RPMI8226 (cell line): Measurements from ENCODE around the gene SFMBT2.

Experiments used
- DNase-seq: peaks from one replicate; pipeline ENCODE4 v3.0.0-alpha.2; 2015

SFMBT2 gene

DNA sequence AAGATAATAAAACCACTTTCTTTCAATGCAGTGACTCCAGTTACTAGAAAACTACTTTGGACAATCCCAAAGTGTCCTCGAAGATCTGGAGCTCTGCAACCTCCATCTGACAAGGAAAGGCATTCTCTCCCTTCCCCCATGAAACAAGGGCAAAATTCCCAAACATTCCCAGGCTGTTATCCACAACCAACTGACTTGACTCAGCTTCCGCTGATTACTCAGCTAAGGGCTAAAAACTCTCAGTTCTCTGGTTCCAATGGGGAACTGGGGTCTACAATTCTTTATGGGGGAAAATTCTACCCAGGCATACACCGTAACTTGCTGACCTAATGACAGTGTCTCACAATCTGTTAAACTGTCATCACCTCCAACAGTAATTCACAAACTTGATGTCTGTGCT, 48.4 kb downstream of the SFMBT2 start:
- no peak for DNase-seq

DNA sequence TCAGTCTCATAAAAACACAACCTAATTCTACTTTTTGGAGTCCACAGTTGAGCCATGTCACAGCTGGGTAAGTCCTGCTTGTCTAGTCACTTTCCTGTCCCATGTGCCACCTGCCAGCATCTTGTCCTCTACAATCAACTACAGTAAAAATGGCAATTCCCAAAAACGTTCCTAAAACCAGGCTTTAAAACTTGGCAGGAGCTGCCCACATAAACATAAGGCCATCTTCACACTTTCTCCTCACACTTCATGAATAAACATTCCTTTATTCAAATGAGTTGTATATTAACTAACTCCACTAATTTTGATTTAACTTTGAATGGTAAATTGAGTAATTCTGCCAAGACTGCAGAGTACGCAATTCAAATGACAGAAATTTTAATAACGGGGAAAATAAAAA, 49.5 kb downstream of the SFMBT2 start:
- DNase-seq, result no peak

DNA sequence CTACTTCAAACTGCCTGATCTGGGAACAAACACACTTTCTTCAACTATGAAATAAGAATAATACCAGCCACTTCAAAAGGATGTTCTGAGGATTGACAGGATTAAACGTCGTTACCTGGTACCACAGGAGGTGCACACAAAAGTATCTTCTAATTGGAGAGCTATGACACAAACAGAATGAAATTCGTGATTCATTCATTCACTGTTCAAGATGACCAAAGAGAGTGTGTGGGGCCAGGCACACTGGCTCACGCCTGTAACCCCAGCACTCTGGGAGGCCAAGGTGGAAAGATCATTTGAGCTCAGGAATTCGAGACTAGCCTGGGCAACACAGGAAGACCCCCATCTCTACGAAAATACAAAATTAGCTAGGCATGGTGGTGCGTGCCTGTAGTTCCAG, 50.9 kb downstream of the SFMBT2 start:
- no peak for DNase-seq

DNA sequence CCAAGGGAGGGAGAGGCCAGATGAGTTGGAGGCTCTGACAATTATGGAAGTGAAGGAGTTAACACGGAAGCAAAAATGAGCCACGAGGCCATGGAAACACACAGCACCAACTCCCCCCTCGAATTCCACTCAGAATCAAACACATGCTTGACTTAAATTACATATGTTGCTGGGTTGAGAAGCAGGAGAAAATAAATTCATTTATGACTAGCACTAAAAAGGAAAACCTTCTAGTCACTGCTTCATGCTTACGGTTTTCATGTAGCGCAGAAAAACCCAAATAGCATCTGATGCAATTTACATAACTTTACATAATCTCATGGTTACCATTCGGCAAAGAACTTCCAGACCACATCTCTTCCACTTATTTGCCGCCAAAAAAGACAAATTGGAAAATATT, 51.5 kb downstream of the SFMBT2 start:
- DNase-seq, result no peak

DNA sequence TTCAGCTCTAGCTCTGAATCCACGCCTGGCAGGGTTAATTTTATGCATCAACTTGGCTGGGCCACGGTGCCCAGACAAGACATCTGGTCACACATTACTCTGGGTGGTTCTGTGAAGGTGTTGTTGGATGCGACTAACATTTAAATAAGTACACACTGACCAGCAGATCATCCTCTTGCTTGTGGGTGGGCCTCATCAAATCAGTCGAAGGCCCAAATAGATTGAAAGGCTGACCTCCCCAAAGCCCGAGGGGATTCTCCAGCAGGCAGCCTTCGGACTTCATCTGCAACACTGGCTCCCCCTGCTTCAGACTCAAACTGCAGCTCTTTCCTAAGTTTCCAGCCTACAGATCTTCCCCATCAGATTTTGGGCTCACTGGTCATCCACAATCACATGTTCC, 53.6 kb downstream of the SFMBT2 start:
- DNase-seq, result no peak

DNA sequence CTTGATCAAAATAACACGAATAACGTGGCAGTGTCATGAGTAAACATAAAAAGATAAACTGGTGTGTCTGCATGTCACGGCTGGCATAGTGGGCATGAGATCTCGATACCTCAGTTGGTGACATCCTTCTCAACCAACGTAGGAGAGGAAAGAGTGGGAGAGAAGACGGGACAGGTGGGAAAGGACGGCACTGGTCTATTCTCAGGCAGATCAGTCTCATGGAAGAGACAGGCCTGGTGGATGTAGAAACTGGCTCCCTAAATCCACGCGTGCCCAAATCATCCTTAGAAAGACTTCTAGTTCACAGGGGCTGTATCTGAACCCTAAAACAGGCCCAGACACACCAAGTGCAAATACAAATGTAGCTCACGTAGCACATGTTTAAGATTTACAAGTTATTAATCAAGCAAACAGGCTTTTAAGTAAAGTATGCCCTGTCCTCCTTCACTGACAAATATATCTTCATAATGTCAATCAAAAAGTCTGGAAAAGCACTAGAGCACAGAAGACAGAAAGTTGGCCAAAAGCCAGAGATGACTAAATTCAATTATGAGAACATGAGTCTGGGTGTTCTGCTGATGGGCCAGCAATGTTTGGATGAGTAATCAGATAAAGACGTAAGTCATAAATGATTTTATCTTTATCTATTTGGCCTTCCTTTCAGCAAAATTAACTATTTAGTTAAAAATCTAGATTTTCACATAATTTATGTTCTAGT, 56.3 kb downstream of the SFMBT2 start:
- no peak for DNase-seq

DNA sequence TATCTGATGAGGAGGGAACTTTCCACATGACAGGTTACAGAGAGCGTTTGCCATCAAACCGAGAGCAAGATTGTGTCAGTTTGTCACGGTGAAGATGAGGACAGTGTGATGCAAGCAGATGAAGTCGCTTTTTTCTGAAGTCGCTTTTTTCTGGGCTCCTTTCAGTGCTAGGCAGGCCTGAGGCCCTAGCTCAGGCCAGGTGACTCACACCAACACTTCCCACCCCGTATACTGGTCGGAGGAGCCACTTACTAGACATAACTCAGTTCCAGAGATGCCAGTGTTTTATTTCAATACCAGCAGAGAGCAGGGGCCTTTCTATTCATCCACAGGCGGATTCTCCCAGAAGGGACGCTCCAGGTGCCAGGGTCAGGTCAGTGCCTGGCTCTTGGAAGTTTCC, 58.9 kb downstream of the SFMBT2 start:
- no peak for DNase-seq

DNA sequence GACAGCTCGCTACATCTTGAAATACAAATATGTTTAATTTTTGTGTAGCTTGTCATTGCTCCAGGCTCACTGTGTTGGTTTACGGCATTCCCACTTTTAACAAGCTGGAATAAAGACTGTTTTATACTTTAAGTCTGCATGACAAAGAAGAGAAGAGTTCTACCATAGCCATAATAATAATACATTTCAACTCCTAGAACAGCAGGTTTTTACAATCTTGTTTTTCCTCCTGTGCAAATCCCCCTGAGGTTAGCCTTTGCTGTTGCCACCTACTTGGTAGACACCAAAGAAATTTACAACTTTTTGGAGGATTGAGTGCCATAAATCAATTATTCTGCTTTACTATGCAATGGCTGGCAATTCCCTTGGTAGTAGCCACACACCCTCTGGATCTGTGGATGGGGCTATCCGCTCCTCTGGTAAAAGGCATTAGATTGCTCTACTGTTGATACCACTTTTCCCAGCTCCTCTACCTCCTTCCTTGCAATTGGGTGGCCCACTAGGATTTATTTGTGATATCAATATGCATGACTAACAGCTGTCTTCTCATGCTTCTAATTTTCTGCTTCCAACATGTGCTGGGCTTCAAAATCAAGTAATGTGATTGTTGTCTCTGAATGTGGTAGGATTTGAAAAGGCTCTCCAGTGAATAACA, 60.2 kb downstream of the SFMBT2 start:
- DNase-seq, result no peak

DNA sequence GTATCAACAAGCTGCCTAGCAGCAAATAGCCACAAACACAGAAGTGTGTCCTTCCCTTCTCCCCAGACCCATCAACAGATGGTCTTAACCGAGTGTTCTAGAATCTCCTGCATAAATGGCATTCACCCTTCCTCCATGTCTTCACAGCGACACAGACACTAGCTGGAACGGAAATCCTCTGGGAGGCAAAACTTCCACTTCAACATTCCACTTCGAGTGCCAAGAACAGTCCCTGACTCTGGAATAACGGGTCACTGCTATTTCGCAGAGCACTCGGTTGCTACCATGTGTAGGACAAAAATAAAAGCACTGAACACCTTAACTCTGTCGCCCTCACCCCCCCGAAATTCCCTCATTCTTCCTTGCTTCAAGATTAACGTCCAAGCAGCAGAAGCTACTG, 65.1 kb downstream of the SFMBT2 start:
- DNase-seq, result no peak

DNA sequence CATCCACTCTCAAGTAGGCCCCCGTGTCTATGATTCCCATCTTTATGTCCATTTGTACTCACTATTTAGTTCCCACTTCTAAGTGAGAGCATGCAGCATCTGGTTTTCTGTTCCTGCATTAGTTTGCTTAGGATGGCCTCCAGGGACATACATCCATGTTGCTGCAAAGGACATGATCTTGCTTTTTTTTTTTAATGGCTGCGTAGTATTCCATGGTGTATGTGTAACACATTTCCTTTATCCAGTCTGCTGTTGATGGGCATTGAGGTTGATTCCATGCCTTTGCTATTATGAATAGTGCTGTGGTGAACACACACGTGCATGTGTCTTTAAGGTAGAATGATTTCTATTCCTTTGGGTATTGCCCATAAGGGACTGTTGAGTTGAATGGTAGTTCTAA, 67.8 kb downstream of the SFMBT2 start:
- no peak for DNase-seq

DNA sequence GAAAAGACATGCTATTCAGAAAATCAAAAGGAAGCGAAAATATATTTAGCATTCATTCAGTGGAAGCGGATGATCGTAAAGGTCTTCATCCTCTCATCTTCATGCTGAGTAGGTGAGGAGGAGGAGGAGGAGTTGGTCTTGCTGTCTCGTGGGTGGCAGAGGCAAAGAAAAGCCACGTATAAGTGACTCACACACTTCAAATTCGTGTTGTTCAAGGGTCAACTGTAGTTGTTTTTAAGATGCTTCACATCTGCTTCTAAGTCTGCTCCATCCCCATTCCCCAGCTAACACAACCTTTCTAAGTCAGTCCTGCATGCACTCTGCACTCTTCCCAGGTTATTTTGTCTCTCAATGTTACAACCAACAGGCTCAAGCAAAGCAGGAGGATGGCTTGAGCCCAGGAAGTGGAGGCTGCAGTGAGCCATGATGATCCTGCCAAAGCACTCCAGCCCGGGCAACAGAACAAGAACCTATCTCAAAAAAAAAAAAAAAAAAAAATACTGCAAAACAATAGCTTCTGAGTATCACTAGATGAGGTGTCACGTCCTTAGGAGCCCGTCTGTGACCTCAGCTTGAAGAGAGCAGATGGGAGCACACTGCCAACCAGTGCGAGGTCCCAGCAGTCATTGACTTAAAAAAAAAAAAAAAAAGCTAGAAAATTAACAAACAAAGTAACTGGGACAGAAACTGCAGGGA, 70.5 kb downstream of the SFMBT2 start:
- DNase-seq, result no peak

DNA sequence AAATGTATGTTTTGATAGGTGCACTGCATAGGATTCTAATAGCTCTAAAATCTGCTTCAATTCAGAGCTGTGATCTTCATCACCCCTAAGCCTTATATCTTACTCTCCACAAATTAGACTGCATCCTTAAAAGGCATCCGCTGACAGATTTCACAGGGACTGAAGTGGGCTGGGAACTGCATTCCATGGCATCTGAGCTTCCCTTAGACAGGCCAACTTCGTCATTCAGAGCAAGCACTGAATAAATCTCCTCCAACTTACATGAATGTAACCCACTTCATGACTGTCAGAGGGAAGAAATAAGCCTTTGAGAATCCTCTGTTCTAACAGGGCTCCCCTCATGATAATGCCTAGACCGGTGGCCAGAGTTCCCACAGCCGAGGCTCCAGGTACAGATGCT, 71.3 kb downstream of the SFMBT2 start:
- DNase-seq, result no peak

DNA sequence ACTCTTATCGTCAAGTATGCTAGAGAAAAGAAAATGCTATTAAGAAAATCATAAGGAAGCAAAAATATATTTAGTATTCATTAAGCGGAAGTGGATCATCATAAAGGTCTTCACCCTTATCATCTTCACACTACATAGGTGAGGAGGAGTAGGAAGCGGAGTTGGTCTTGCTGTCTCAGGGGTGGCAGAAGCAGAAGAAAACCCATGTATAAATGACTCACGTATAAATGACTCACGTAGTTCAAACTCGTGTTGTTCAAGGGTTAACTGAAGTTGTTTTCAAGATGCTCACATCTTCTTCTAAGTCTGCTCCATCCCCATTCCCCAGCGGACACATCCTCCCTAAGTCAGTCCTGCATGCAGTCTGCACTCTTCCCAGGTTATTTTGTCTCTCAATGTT, 72.4 kb downstream of the SFMBT2 start:
- no peak for DNase-seq

DNA sequence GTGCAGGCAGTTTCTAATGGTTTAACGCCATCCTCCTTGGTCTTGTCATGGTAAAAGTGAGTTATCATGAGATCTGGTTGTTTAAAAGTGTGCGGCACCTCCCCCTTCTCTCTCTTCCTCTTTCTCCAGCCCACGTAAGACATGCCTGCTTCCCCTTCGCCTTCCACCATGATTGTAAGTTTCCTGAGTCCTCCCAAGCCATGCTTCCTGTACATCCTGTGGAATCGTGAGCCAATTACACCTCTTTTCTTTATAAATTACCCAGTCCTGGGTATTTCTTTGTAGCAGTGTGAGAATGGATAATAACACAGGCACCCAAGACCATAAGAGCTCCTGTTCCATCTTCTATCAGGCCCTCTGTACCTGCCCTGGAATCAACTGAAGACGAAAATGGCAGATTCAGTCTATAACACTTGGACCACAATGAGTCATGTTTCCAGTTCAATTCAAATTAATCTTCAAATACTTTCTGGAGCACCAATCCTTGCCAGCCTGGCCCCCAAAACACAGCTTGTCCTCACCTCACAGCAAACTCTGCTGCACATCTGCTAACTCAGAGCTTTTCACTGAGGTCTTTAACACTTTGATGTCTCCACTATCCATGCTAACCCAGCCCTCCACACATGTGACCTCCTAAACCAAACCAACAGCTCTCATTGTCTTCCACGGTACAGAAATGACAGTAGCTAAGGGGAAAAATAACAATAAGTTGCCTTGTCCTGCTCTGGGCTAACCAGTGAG, 73.2 kb downstream of the SFMBT2 start:
- DNase-seq, result no peak

DNA sequence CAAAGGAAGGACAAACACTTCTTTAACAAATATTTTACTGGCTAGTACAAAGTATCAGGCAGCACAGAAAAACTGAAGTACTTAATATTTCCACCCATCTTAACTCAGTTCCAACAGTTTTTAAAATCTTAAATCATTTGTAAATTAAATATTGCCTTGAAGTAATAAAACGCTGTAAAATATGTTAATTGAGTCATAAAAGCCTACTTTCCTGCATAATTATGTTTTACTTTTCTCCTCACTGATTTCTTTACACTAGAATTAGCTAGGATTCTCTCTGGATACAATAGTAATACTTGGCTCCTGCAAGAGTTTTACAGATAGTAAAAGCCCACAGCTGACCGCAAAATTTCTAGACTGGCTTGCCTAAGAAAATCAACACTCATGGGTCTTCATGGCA, 74.9 kb downstream of the SFMBT2 start:
- no peak for DNase-seq

DNA sequence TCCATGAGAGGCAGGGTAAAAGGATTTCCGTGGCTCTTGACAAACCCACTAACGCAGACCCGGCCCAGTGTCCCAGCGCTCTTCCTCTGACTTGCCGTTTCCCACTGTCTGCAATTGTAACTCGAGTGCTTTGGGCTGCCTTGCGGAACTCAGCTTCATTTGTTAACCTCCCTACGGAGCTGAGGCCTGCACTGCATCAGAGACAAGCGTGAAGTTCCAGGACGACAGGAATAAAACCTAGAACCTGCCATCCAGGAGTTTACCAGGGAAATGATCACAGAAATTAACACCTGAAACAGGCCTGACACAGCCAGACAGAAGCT, 76.2 kb downstream of the SFMBT2 start:
- no peak for DNase-seq

DNA sequence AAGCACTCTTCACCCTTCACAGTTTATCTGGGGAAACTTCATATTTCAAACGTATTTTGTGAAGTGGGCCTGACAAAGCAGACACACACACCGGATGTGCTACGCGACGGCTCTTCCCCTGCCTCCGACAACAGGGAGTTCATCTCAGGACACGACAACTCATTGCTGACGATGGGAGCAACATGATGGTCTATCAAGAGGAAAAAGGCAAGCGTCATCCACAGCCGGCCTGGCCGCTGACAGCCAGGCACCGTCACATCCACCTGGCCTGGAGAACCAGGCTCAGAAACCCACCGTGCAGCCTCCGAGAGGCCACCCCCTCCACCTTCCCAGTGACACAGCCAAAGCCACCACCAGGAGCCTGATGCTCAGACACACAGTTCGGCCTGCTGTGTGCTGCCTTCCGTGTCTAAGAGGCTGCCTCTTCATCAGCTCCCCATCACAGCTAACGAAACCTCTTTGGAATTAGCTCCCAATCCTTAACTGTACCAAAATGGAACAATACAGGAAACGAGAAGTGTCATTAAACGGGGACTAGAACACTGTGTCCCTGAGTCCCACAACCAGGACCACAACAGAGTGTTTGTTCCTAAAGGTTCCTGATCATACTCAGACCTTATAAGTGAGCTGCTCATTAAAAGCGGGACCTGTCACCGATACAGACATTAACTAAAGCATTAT, 76.7 kb downstream of the SFMBT2 start:
- no peak for DNase-seq

DNA sequence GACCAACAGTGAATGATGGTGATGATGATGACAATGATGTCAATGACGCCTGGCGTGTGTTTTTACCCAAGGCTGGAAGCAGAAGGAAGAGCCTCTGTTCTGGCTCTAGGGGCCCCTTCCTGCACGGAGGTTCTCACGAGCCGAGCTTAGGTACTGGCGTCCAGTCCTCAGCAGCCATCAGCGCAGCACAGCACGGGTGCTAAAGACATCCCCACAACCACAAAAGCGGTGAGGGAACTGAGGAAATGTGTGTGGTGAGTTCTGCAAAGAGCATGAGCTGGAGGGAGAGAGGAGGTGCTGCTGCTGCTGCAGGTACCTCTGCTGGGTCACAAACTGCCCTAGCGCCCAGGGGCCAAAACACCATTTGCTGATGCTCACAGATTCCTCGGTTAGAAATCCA, 81.6 kb downstream of the SFMBT2 start:
- no peak for DNase-seq

DNA sequence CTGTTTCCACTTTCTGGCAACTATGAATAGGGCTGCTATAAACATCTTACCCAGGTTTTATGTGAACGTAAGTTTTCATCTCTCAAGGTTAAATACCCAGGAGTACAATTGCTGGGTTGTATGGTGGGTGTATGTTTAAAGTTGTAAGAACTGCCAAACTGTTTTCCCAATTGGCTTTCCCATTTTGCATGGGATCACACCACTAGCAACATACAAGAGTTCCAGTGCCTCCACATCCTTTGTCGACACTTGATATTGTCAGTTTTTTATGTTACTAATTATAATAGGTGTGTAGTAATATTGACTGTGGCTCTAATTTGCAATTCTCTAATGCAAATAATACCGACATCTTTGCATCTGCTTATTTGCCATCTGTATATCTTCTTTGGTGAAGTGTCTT, 82.9 kb downstream of the SFMBT2 start:
- DNase-seq, result no peak

DNA sequence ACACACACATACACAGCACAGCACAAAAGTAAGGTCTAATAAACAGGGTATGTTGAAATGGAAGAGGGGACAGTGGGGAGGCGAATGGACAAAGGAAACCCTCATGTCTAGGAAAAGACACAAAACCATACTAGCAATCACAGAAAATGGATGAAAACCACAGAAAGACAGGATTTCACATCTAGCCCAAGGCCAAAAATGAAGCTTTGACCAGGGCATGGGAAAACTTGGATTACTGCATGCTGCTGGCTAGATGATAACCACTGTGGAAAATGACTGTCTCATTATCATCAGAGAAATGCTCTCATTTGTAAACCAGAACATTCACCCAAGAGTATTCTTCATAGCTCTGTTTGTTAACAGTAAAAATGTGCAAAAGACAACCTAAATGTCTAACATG, 88.2 kb downstream of the SFMBT2 start:
- DNase-seq, result no peak

DNA sequence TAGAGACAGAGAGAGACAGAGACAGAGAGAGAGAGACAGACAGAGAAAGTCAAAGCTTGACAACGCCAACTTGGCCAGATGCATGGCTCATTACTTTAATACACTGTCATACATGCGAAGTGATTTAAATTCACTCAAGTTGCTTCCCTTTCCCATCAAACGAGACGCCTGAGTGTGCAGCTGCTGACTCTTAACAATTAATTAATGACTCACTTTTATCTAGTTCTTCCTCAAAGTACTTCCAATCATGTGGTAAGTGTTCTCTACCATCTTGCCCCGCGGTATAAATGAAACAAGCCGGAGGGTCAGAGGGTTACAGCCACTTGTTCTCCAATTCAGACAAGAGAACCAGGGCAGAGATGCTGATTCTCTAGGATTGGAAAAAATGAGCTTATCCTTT, 90.8 kb downstream of the SFMBT2 start:
- no peak for DNase-seq

DNA sequence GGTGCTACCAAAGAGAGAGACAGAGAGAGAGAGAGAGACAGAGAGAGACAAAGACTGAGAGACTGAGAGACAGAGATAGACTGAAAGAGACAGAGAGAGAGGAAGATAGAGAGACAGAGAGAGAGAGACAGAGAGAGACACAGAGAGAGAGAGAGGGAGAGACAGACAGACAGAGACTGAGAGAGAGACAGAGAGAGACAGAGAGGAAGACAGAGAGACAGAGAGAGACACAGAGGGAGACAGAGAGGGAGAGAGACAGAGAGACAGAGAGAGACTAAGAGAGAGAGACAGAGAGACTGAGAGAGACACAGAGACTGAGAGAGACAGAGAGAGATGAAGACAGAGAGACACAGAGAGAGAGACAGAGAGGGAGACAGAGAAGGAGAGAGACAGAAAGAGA, 91.2 kb downstream of the SFMBT2 start:
- DNase-seq, result no peak

DNA sequence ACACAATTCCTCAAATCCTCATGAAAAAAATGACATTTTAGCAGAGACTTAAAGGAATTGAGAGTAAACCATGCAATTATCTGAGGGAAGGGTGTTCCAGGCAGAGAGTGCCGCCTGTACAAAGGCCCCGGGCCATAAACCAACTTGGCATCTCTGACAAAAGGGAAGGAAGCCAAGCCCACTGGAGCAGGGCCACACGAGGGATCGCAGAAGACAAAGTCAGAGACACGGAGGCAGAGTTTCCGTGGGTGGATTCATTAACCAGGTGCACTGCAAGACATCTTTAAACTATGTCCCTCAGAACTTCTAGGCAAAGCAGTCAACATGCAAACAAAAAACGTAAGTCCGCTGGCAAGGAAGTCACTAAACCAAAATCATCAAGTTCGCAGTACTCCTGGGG, 92.0 kb downstream of the SFMBT2 start:
- DNase-seq, result no peak
